HG03521 (cell line): ENCODE data around the gene GNG4.
"Not testable (repeated sequence)": the region's sequence is repeated elsewhere in the genome, so short reads cannot be mapped to it uniquely, and the experiment has no call there.

Experiments
- ATAC-seq: cut with Tn5 transposase; IDR thresholded peaks from one replicate; pipeline ENCODE4 v1.9.1; 2021; ENCODE audit warnings: mild to moderate bottlenecking, moderate library complexity; ENCODE audit not compliant: unreplicated experiment

Gene GNG4

DNA sequence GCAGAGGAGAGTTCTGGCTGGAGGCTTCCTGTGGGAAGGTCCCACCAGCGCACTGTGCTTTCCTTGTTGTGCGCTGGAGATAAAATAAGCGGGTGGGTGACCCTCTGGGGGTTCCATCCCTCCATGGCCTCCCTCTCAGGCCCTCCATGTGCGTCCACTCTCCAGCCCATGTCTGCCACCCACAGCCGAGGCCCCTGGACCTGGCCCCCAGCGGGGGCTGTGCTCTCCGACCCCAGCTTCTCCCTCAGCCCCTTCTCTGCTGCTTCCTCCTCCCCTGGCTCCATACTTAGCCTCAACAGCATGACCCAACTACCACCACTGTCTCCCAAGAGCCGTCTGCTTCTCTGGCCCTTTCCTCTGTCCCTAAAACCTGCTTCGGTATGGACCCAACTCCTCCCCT, 61.4 kb downstream of the GNG4 start:
- no peak for ATAC-seq

DNA sequence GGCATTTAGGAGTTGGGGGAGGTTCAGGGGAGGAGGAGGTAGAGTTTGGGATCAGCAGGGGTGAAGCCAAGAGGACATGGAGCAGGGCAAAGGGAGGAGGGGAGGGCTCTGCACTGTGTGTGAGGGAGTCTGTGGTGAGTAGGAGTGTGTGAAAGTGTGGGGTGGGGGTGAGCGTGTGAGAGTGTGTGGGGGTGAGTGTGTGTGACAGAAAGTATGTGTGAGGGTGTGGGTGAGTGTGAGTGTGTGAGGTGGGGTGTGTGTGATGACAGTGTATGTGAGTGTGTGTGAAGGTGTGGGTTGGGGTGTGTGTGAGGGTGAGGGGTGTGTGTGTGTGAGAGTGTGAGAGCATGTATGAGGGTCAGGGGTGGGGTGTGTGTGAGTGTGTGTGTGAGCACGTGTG, 62.6 kb downstream of the GNG4 start:
- no peak for ATAC-seq

GRCh38 chr1:235586413-235586812, 63.2 kb downstream of the GNG4 start:
- no peak for ATAC-seq

DNA sequence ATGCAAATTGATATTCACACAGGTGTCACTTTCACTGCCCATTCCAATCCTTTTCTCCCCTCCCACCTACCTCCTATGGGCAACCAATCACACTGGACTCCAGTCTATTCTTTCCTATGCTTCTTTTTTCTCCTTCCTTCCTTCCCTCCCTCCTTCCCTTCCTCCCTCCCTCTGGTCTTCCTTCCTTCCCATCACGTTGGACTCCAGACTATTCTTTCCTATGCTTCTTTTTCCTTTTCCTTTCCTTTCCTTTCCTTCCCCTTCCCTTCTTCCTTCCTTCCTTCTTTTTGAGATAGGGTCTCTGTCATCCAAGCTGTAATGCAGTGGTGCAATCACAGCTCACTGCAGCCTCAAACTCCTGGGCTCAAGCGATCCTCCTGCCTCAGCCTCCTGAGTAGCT, 64.6 kb downstream of the GNG4 start:
- no peak for ATAC-seq

DNA sequence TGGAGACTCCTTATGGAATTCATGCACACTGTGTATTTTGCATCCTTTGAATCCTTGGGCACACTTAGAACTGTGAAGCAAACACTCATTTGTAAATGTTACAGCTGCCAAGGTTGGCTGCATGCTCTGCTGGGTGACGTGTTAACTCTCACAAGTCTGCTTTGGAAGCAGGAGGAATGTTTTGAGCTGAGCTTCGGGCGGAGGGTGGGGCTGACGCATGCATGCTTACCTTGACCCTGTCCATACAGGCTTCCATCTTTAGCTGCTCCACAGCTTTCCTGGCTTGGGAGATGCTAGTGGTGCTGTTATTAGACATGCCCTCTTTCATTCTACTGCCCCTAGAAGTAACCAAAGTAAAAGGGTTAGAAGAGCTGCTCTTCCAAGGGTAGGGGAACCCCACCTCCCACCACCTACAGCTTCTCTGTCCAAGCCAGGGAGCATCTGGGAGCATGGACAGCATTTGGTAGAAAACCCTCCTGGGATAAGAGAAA, 66.0 kb downstream of the GNG4 start:
- no peak for ATAC-seq

DNA sequence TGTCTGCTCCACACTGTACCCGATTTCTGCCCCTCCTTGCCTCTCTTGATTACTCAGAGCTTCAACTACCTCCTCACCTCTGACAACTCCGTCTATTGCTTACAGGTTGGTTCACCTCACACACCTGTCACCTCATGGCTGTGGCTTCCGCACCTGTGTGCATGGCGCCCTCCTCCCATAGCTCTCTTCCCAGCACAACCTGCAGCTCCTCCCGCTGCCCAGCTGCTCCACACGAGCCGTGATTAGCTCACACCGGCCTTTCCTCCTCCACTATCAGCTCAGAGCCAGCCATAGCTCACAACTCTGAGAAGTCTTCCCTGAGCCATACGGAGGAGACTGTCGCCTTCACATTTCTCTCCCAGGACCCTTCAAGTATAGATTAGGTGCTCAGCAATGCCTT, 67.5 kb downstream of the GNG4 start:
- ATAC-seq: no peak

- ATAC-seq: no peak
Measured at GRCh38 chr1:235579891-235580290, 69.7 kb downstream of the GNG4 start.

- ATAC-seq: no peak
Measured at GRCh38 chr1:235575597-235575996, 74.0 kb downstream of the GNG4 start.

- ATAC-seq: no peak
Measured at GRCh38 chr1:235573880-235574279, 75.7 kb downstream of the GNG4 start.

- not testable (repeated sequence) for ATAC-seq
Measured at GRCh38 chr1:235572971-235573370, 76.6 kb downstream of the GNG4 start.

DNA sequence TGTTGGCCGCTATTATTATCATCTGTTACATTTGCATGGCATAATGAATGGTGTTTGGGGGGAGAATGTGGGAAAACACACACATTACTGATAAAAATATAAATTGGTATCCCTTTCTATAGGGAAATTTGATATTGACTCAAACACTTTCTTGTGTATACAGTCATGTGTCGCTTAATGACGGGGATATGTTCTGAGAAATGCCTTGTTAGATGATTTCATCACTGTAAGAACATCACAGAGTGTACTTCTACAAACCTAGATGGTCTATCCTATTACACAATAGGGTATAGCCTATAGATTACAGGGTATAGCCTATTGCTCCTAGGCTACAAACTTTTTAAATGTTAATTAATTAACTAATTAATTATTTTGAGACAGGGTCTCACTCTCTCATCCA, 78.1 kb downstream of the GNG4 start:
- no peak for ATAC-seq

GRCh38 chr1:235567812-235568503, 81.6 kb downstream of the GNG4 start:
- ATAC-seq: no peak

- ATAC-seq: no peak
Measured at GRCh38 chr1:235566084-235566483, 83.5 kb downstream of the GNG4 start.

- no peak for ATAC-seq
Measured at GRCh38 chr1:235563513-235564061, 86.0 kb downstream of the GNG4 start.

DNA sequence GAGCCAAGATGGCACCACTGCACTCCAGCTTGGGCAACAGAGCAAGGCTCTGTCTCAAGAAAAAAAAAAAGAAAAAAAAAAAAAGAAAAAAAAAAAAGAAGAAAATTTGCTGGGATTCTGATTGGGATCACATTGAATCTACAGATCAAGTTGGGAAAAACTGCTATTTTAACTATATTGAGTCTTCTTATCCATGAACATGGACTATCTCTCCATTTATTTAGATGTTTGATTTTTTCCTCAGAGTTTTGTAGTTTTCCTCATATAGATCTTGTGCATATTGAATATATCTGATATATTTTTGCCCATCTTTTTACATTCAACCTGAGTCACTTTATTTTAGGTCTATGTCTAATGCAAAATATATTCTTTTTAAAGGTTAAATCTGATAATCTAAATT, 87.0 kb downstream of the GNG4 start:
- no peak for ATAC-seq

DNA sequence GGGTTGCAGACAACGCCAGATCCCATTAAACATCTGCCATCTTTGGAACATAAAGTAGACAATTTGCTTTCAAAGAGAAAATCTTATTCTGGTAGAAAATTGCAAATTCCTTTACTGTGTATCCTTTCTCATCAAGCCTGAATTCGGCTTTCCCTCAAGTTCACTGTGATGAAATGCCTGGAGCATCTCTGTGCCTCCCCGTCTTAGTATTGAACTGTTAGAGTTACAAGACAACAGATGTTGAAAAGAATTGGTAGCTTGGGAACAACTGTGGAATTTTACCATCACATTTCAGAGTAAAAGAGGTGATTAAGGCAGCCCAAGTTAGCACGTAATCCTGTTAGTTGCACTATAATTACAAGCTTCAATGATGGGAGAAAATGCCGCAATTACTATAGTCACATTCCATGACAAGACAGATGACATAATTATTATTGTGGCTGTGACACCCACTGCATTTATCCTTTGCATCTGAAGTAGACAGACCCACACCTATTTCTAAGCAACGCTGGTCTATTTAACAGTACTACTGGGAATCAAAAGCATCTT, 90.9 kb downstream of the GNG4 start:
- ATAC-seq: no peak

GRCh38 chr1:235557495-235557894, 92.1 kb downstream of the GNG4 start:
- ATAC-seq: no peak

- ATAC-seq: no peak
Measured at GRCh38 chr1:235556807-235557206, 92.8 kb downstream of the GNG4 start.

- no peak for ATAC-seq
Measured at GRCh38 chr1:235553112-235553551, 96.5 kb downstream of the GNG4 start.

DNA sequence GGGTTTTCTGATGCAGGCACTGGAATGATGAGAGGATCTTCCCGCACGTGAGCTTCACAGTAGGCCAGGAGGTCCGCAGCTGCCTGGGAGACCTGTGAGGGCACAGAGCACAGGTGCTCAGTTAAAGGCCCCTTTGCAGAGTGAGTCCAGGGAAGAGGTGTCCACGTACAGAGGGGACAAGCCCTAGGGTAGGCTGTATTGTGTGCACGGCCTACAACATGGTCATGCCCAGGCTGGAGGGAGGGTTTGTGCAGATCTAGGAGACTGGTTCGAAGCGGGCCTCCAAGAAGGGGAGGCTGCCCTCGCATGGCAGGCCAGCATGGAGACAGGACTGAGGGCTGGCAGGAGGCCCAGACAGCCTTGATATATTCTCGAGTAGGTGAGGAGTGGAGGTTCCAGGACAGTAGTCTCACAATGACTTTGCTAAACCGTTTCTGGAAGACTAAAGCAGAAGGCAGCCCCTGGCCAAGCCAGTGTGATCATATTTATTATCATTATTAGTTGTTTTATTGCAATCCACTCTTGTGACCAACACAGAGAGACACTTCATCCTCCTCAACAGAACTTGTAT, 97.4 kb downstream of the GNG4 start:
- no peak for ATAC-seq

DNA sequence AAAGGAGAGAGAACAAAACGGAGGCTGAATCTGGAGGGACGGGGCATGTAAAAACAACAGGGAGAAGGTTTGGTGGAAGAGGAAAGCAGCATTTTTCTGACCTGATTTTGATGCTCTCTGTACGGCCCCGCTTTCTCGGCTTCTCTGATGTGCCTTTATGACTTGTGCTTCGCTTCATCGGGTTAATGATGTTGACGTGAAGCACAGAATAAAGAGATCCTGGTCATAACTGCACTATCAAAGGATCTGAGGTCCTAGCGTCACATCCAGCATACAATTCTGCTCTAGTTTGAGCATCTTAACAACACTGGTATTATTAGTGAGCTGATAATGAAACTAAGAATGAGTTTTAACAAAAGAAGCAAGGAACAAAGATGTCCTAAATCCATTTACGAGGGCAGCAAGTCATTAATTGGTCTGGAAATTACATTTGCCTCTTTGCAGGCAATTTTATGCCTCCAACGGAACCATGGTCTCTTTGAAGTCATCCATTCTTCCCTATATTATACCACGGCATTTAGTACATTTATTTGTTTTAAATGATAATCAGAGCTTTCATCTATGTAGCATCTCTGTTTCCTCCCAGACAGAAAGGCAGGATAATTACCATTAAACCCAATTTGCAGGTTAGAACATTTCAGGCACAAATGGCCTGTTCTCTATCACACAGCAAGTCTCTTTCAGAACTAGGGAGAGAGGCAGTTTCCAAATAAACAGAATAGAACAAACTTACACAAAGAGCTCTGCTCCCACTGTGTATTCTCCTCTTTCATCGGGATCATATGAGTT, 100.0 kb downstream of the GNG4 start:
- no peak for ATAC-seq
